Adrenal gland (tissue), 12 donors: Measurements from ENCODE around the gene INPP4B. TPM values are rescaled to one million over a fixed set of nuclear protein-coding genes. Genes with fewer than 3 reads are reported as not detected.

Source experiments
- DNase-seq, 7 donors: peaks; one replicate each; pipeline ENCODE4 v3.0.0-alpha.2; 2019 to 2020
- H3K27ac ChIP-seq, 5 donors: fragments of 200-600 bp; sonication (generic) in 4 of 5; 1 replicate in 3 of 5; 2 replicates in 2 of 5; pipeline versions ENCODE4 v1.5.1 to v1.8.0; 2016 to 2020; ENCODE audit warnings: mild to moderate bottlenecking in 1 of 5
- H3K27me3 ChIP-seq: fragments of 200-600 bp; 2 replicates; pipeline ENCODE4 v1.8.0; 2021
- H3K36me3 ChIP-seq, 2 donors: fragments of 200-600 bp; replicated peaks in 1 of 2; 1 replicate in 1 of 2; 2 replicates in 1 of 2; pipeline versions ENCODE4 v1.5.1 to v1.8.0; 2018 to 2022
- H3K4me1 ChIP-seq, 2 donors: fragments of 200-600 bp; replicated peaks in 1 of 2; 1 replicate in 1 of 2; 2 replicates in 1 of 2; pipeline versions ENCODE4 v1.5.1 to v1.8.0; 2018 to 2021
- H3K4me3 ChIP-seq, 4 donors: fragments of 200-600 bp; sonication (generic) in 3 of 4; one replicate each; pipeline ENCODE4 v1.5.1; 2016 to 2018
- H3K9me3 ChIP-seq, 3 donors: fragments of 200-600 bp; sonication (generic) in 1 of 3; replicated peaks in 1 of 3; 1 replicate in 2 of 3; 2 replicates in 1 of 3; pipeline versions ENCODE4 v1.5.1 to v1.8.0; 2016 to 2021
- CTCF ChIP-seq, 6 experiments: fragments of 450-650 bp in 4 of 6; fragments of 200-600 bp in 2 of 6; sonication (generic) in 1 of 6; IDR thresholded peaks; 1 replicate in 5 of 6; 2 replicates in 1 of 6; pipeline versions ENCODE4 v1.5.1 to v1.8.0; 2016 to 2021; ENCODE audit warnings: antibody characterized with exemption in 6 of 6, mild to moderate bottlenecking in 2 of 6, moderate library complexity in 1 of 6
- POLR2A ChIP-seq, 2 donors: fragments of 450-650 bp; IDR thresholded peaks; one replicate each; pipeline ENCODE4 v1.6.1; 2017; ENCODE audit warnings: antibody characterized with exemption in 2 of 2, mild to moderate bottlenecking in 2 of 2, moderate library complexity in 1 of 2
- WGBS, 4 donors: extraction: QIAGEN DNeasy Blood & Tissue Kit in 2 of 4; methylation state at CpG; one replicate each; pipeline versions ENCODE4 v1.1.5 to v1.1.7; 2013 to 2017; 5-methylcytosine and 5-hydroxymethylcytosine counted together
- intact Hi-C, 2 donors: fragments of 100-400 bp; cut with DNase I; formaldehyde crosslinking; loops; one replicate each; pipeline versions ENCODE4 v1.14.1 to v1.15.0; 2022 to 2023
- polyA plus RNA-seq, 3 donors: library from polyadenylated mRNA; stranded (reverse); fragments of 200-250 nt in 2 of 3; fragments of 350-450 nt in 1 of 3; fragmentation: Illumina TruSeq in 1 of 3; extraction: RNeasy Lipid Tissue Mini Kit (QIAGEN cat#74804) in 1 of 3; gene quantifications; one replicate each; pipeline ENCODE4 v1.2.3, GENCODE V29; 2013 to 2014
- total RNA-seq, 9 donors: library from RNA; depleted of rRNA in 4 of 9; stranded (reverse); fragments of >200 nt in 4 of 9; fragments of 120-200 nt in 1 of 9; fragmentation: NEBNext Ultra II Directional in 1 of 9; extraction: Animal tissue kit (Norgen Biotek cat#: 25700) in 1 of 9; gene quantifications; one replicate each; pipeline versions ENCODE4 v1.1.0 to v1.2.4, GENCODE V29; 2013 to 2023
- donor health status: healthy with polysubstance abuse.
- donor health status: Bipolar disorder and iron deficiency.
- donor health status: DM: yes; HTN: yes; CAD: no.
- donor health status: DM: no; HTN: no; CAD: no.
- donor health status: DM: no; HTN: no; CAD: no.
- donor health status: DM: yes; HTN: yes; CAD: no.

INPP4B gene
- total and polyA plus RNA-seq, 12 donors = 2.2 to 21.6 (median 11.8) TPM

GRCh38 chr4:142376204-142376603, 469.9 kb downstream of the INPP4B start:
- Histone ChIP-seq H3K4me3 (no peak overlapping the region), H3K9me3 (no peaks in the 10 kb centered on the region), H3K27ac (no peak overlapping the region), H3K27me3 (no peaks in the 10 kb centered on the region), H3K36me3 (no peaks in the 10 kb centered on the region), H3K4me1 (peaks cover 0 to 25% of the 10 kb centered on the region in 2 donors)
- TF ChIP-seq CTCF (IDR thresholded peaks at IDR 0.05) (no peak), POLR2A (IDR thresholded peaks at IDR 0.05) (no peak)
- no peak for DNase-seq
- 91 to 100% (median 93%) methylated on average over 1 of the region's 1 CpG for WGBS, 4 donors
- intact Hi-C loops = no loop called here

- intact Hi-C loops = no loop called here
- no peaks in the 10 kb centered on the region for H3K9me3 ChIP-seq
- no peak overlapping the region for H3K4me3 ChIP-seq
- H3K27ac ChIP-seq = no peak overlapping the region
- 56 to 62% (median 60%) methylated on average over 2 of the region's 2 CpGs for WGBS, 4 donors
- DNase-seq = no peak
- H3K27me3 ChIP-seq = no peaks in the 10 kb centered on the region
- no peaks in the 10 kb centered on the region for H3K36me3 ChIP-seq
- H3K4me1 ChIP-seq = peaks cover 0 to 25% of the 10 kb centered on the region in 2 donors
- no peak for TF ChIP-seq CTCF (IDR thresholded peaks at IDR 0.05)
- TF ChIP-seq POLR2A (IDR thresholded peaks at IDR 0.05) = no peak
Observed at GRCh38 chr4:142373610-142374009, 472.5 kb downstream of the INPP4B start.

- intact Hi-C loops = no loop called here
Observed at GRCh38 chr4:142372530-142373260, 473.4 kb downstream of the INPP4B start.

GRCh38 chr4:142369141-142369540, 477.0 kb downstream of the INPP4B start:
- 96 to 98% (median 97%) methylated on average over 3 of the region's 3 CpGs for WGBS, 4 donors
- H3K4me3 ChIP-seq = no peak overlapping the region
- H3K9me3 ChIP-seq = no peaks in the 10 kb centered on the region
- no peaks in the 10 kb centered on the region for H3K36me3 ChIP-seq
- no peak for DNase-seq
- peaks cover 0 to 11% of the 10 kb centered on the region in 2 donors for H3K4me1 ChIP-seq
- TF ChIP-seq POLR2A (IDR thresholded peaks at IDR 0.05) (no peak), CTCF (IDR thresholded peaks at IDR 0.05) (no peak)
- no peaks in the 10 kb centered on the region for H3K27me3 ChIP-seq
- intact Hi-C loops = no loop called here
- no peak overlapping the region for H3K27ac ChIP-seq

More at GRCh38 chr4:142372530-142373260, 473.4 kb downstream of the INPP4B start:
- Histone ChIP-seq H3K27me3 (no peaks in the 10 kb centered on the region), H3K4me1 (peaks cover 0 to 18% of the 10 kb centered on the region in 2 donors), H3K36me3 (no peaks in the 10 kb centered on the region), H3K9me3 (no peaks in the 10 kb centered on the region), H3K4me3 (no peak overlapping the region), H3K27ac (no peak overlapping the region)
- no peak for DNase-seq
- TF ChIP-seq POLR2A (IDR thresholded peaks at IDR 0.05) (no peak), CTCF (IDR thresholded peaks at IDR 0.05) (no peak)
- WGBS, 4 donors = 66 to 69% (median 68%) methylated on average over 2 of the region's 2 CpGs
